ENCODE data around the gene ATG4B. TPM values are rescaled to one million over a fixed set of nuclear protein-coding genes. Genes with fewer than 3 reads are reported as not detected.
A peak's percentile ranks its signal among the peaks of the same experiment; 100 is the strongest.

ATG4B gene
- total and polyA plus RNA-seq, 2 donors (not counting 3 experiments of a cell fraction or from before 2014, with no cell fraction given) = 83.6 to 113 TPM

- Histone ChIP-seq H3K4me3 (replicated peaks in 1 of 3; ENCODE audit: insufficient read depth in 1 of 3, low read depth in 1 of 3, low read length in 3 of 3) (no peak overlapping the region), H3K4me2 (ENCODE audit: insufficient read depth, low read length) (no peak overlapping the region), H3K4me1 (ENCODE audit: control insufficient read depth, extremely low read depth, insufficient read depth, low read length) (peaks cover 13% of the 10 kb centered on the region), H2AFZ (ENCODE audit: low read depth, low read length) (no peak overlapping the region), H3K9me3 (replicated peaks; ENCODE audit: control insufficient read depth, insufficient read depth, low read length) (no peaks in the 10 kb centered on the region), H3K79me2 (ENCODE audit: control insufficient read depth, insufficient read depth, low read length) (peaks cover 61% of the 10 kb centered on the region), H3K36me3 (ENCODE audit: control insufficient read depth in 2 of 2, extremely low read depth in 1 of 2, insufficient read depth in 2 of 2, low read length in 2 of 2) (peaks cover 0 to 1% of the 10 kb centered on the region in 2 experiments), H4K20me1 (replicated peaks; ENCODE audit: control insufficient read depth, extremely low read depth, insufficient read depth, low read length) (peaks cover 2% of the 10 kb centered on the region), H3K9ac (replicated peaks; ENCODE audit: extremely low read depth, insufficient read depth, low read length) (no peak overlapping the region), H3K27me3 (ENCODE audit: control insufficient read depth in 2 of 2, insufficient read depth in 2 of 2, low read length in 2 of 2) (no peaks in the 10 kb centered on the region), H3K27ac (ENCODE audit: insufficient read depth, low read depth, low read length) (no peak overlapping the region), H3K9me1 (replicated peaks; ENCODE audit: control insufficient read depth, extremely low read depth, insufficient read depth, low read length) (no peaks in the 10 kb centered on the region)
- no peak for FAIRE-seq
- dilution Hi-C loops (cut with MboI; ENCODE audit: extremely low pct_ligation_motif_present, low sequenced_read_pairs) (no loop called here), intact Hi-C loops (cut with micrococcal nuclease) (no loop called here)
- BruUV-seq (replicated peaks) = no TSS peak
- TF ChIP-seq MAX (IDR thresholded peaks at IDR 0.05; ENCODE audit: insufficient read depth, insufficient read length) (no peak), POLR2AphosphoS5 (IDR thresholded peaks at IDR 0.05; ENCODE audit: insufficient read depth, low read depth, low read length) (no peak), FOS (IDR thresholded peaks at IDR 0.05; ENCODE audit: borderline replicate concordance, insufficient read depth, low read length) (peak; percentile 30), POLR2A (IDR thresholded peaks at IDR 0.05; ENCODE audit: low read depth, low read length) (no peak)
- CTCF ChIA-PET = no interaction called here
- DNase-seq (ENCODE audit: low read depth, low spot score) = no peak
- POLR2A ChIA-PET = no interaction called here
Measured at GRCh38 chr2:241620419-241620769, 17.1 kb upstream of the ATG4B start.

GRCh38 chr2:241627675-241628074 lies 9.8 kb upstream of the ATG4B start:
- no peak for DNase-seq (ENCODE audit: low read depth, low spot score)
- Histone ChIP-seq H3K9me1 (replicated peaks; ENCODE audit: control insufficient read depth, extremely low read depth, insufficient read depth, low read length) (no peaks in the 10 kb centered on the region), H2AFZ (ENCODE audit: low read depth, low read length) (no peak overlapping the region), H3K4me1 (ENCODE audit: control insufficient read depth, extremely low read depth, insufficient read depth, low read length) (no peaks in the 10 kb centered on the region), H3K27me3 (ENCODE audit: control insufficient read depth in 2 of 2, insufficient read depth in 2 of 2, low read length in 2 of 2) (no peaks in the 10 kb centered on the region), H3K36me3 (ENCODE audit: control insufficient read depth in 2 of 2, extremely low read depth in 1 of 2, insufficient read depth in 2 of 2, low read length in 2 of 2) (peaks cover 3 to 7% of the 10 kb centered on the region in 2 experiments), H3K79me2 (ENCODE audit: control insufficient read depth, insufficient read depth, low read length) (peaks cover 54% of the 10 kb centered on the region), H4K20me1 (replicated peaks; ENCODE audit: control insufficient read depth, extremely low read depth, insufficient read depth, low read length) (no peaks in the 10 kb centered on the region), H3K4me2 (ENCODE audit: insufficient read depth, low read length) (no peak overlapping the region), H3K9ac (replicated peaks; ENCODE audit: extremely low read depth, insufficient read depth, low read length) (no peak overlapping the region), H3K27ac (ENCODE audit: insufficient read depth, low read depth, low read length) (no peak overlapping the region), H3K4me3 (replicated peaks in 1 of 3; ENCODE audit: insufficient read depth in 1 of 3, low read depth in 1 of 3, low read length in 3 of 3) (no peak overlapping the region), H3K9me3 (replicated peaks; ENCODE audit: control insufficient read depth, insufficient read depth, low read length) (no peaks in the 10 kb centered on the region)
- dilution Hi-C loops (cut with MboI; ENCODE audit: extremely low pct_ligation_motif_present, low sequenced_read_pairs) = no loop called here
- intact Hi-C loops (cut with micrococcal nuclease) = no loop called here
- BruUV-seq (replicated peaks) = no TSS peak
- ChIA-PET CTCF (no interaction called here), POLR2A (no interaction called here)
- FAIRE-seq = no peak
- no peak for TF ChIP-seq FOS (IDR thresholded peaks at IDR 0.05; ENCODE audit: borderline replicate concordance, insufficient read depth, low read length)
- no peak for TF ChIP-seq POLR2A (IDR thresholded peaks at IDR 0.05; ENCODE audit: low read depth, low read length)
- no peak for TF ChIP-seq EZH2 (IDR thresholded peaks at IDR 0.05; ENCODE audit: borderline replicate concordance, low read depth, low read length, severe bottlenecking)
- TF ChIP-seq, protein P1, sequence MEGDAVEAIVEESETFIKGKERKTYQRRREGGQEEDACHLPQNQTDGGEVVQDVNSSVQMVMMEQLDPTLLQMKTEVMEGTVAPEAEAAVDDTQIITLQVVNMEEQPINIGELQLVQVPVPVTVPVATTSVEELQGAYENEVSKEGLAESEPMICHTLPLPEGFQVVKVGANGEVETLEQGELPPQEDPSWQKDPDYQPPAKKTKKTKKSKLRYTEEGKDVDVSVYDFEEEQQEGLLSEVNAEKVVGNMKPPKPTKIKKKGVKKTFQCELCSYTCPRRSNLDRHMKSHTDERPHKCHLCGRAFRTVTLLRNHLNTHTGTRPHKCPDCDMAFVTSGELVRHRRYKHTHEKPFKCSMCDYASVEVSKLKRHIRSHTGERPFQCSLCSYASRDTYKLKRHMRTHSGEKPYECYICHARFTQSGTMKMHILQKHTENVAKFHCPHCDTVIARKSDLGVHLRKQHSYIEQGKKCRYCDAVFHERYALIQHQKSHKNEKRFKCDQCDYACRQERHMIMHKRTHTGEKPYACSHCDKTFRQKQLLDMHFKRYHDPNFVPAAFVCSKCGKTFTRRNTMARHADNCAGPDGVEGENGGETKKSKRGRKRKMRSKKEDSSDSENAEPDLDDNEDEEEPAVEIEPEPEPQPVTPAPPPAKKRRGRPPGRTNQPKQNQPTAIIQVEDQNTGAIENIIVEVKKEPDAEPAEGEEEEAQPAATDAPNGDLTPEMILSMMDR (IDR thresholded peaks at IDR 0.05; ENCODE audit: extremely low read depth in 1 of 2, insufficient read depth in 1 of 2, low read depth in 1 of 2, low read length in 2 of 2) = no peak
- TF ChIP-seq POLR2AphosphoS5 (IDR thresholded peaks at IDR 0.05; ENCODE audit: insufficient read depth, low read depth, low read length) = no peak
- TF ChIP-seq MYC (IDR thresholded peaks at IDR 0.05; ENCODE audit: low read depth, low read length) = no peak
- no peak for TF ChIP-seq GATA2 (IDR thresholded peaks at IDR 0.05; ENCODE audit: insufficient read depth, insufficient read length, low read depth, low read length)
- TF ChIP-seq MAX (IDR thresholded peaks at IDR 0.05; ENCODE audit: insufficient read depth, insufficient read length) = no peak
